GM12874 (cell line): ENCODE measurements around the gene CCR4.
A peak's percentile ranks its signal among the peaks of the same experiment; 100 is the strongest.

Source experiments
- CTCF ChIP-seq: IDR thresholded peaks from 2 replicates; pipeline ENCODE4 v1.5.1; 2011; ENCODE audit warnings: low read depth, mild to moderate bottlenecking, control low read depth, low read length, moderate library complexity; ENCODE audit not compliant: insufficient read depth

Gene CCR4

GRCh38 chr3:32951410-32951811, at the start of gene CCR4:
TSS of gene CCR4 (plus strand) at chr3:32951644. CDS start at chr3:32953423, 1,779 bp downstream.
- TF ChIP-seq CTCF: no peak

GRCh38 chr3:32902887-32903371, 48.5 kb upstream of the CCR4 start:
- peak; percentile 56 for TF ChIP-seq CTCF

GRCh38 chr3:32903953-32904352, 47.5 kb upstream of the CCR4 start:
- TF ChIP-seq CTCF: no peak

- no peak for TF ChIP-seq CTCF
These were observed 41.4 kb upstream of the CCR4 start for GRCh38 chr3:32909999-32910398.

- no peak for TF ChIP-seq CTCF
These were observed 40.5 kb upstream of the CCR4 start for GRCh38 chr3:32910954-32911353.

- no peak for TF ChIP-seq CTCF
These were observed 39.4 kb upstream of the CCR4 start for GRCh38 chr3:32912046-32912445.

GRCh38 chr3:32913790-32914446, 37.5 kb upstream of the CCR4 start:
- TF ChIP-seq CTCF: no peak
